Vagina (tissue), 2 donors: ENCODE results near the gene TPRG1L. TPM values are rescaled to one million over a fixed set of nuclear protein-coding genes. Genes with fewer than 3 reads are reported as not detected.

ENCODE experiments used
- DNase-seq, 2 donors: peaks; one replicate each; pipeline ENCODE4 v3.0.0-alpha.2; 2017; ENCODE audit errors: extremely low spot score in 2 of 2
- H3K27ac ChIP-seq: fragments of 200-600 bp; sonication (generic); one replicate; pipeline ENCODE4 v1.5.1; 2019
- H3K27me3 ChIP-seq: fragments of 200-600 bp; sonication (generic); one replicate; pipeline ENCODE4 v1.5.1; 2019
- H3K36me3 ChIP-seq, 2 donors: fragments of 200-600 bp; sonication (generic); one replicate each; pipeline ENCODE4 v1.5.1; 2017 to 2019
- H3K4me1 ChIP-seq: fragments of 200-600 bp; sonication (generic); one replicate; pipeline ENCODE4 v1.5.1; 2019
- H3K4me3 ChIP-seq, 2 donors: fragments of 200-600 bp; sonication (generic); 1 replicate in 1 of 2; 2 replicates in 1 of 2; pipeline ENCODE4 v1.5.1; 2016 to 2019
- H3K9me3 ChIP-seq: fragments of 200-600 bp; sonication (generic); one replicate; pipeline ENCODE4 v1.5.1; 2019
- CTCF ChIP-seq, 3 experiments: fragments of 450-650 bp in 2 of 3; fragments of 200-600 bp in 1 of 3; sonication (generic) in 1 of 3; IDR thresholded peaks; one replicate each; pipeline ENCODE4 v1.5.1; 2017 to 2019; ENCODE audit warnings: antibody characterized with exemption in 3 of 3, mild to moderate bottlenecking in 2 of 3, moderate library complexity in 2 of 3
- POLR2A ChIP-seq, 2 donors: fragments of 450-650 bp; IDR thresholded peaks; one replicate each; pipeline ENCODE4 v1.6.1; 2017; ENCODE audit warnings: antibody characterized with exemption in 2 of 2, mild to moderate bottlenecking in 2 of 2, moderate library complexity in 2 of 2
- POLR2AphosphoS5 ChIP-seq, 2 donors: sonication (generic); formaldehyde crosslinking; IDR thresholded peaks; one replicate each; pipeline ENCODE4 v1.9.0; 2017; ENCODE audit warnings: antibody characterized with exemption in 2 of 2, mild to moderate bottlenecking in 2 of 2, low read depth in 1 of 2; ENCODE audit not compliant: insufficient read depth in 1 of 2
- intact Hi-C: fragments of 100-400 bp; cut with DNase I; formaldehyde crosslinking; loops from one replicate; pipeline ENCODE4 v1.15.1; 2023
- total RNA-seq: library from RNA; depleted of rRNA; stranded (reverse); fragments of >200 nt; gene quantifications from one replicate; pipeline ENCODE4 v1.2.3, GENCODE V29; 2016

TPRG1L gene
- total RNA-seq, 1 donor from 2014 or later, result 44.9 TPM

GRCh38 chr1:3642919-3643675 is 18.3 kb downstream of the TPRG1L start:
- H3K27ac ChIP-seq, result no peak overlapping the region
- intact Hi-C loops, result no loop called here
- no peaks in the 10 kb centered on the region for H3K27me3 ChIP-seq
- no peak overlapping the region for H3K4me3 ChIP-seq
- H3K4me1 ChIP-seq, result no peaks in the 10 kb centered on the region
- H3K36me3 ChIP-seq, result peaks cover 0 to 10% of the 10 kb centered on the region in 2 donors
- no peak for DNase-seq
- no peaks in the 10 kb centered on the region for H3K9me3 ChIP-seq
- TF ChIP-seq CTCF (IDR thresholded peaks at IDR 0.05), result no peak
- TF ChIP-seq POLR2A (IDR thresholded peaks at IDR 0.05), result no peak
- TF ChIP-seq POLR2AphosphoS5 (IDR thresholded peaks at IDR 0.05; ENCODE audit: insufficient read depth in 1 of 2, low read depth in 1 of 2), result no peak

- no peak for DNase-seq
- no peak for TF ChIP-seq POLR2A (IDR thresholded peaks at IDR 0.05)
- no peak for TF ChIP-seq CTCF (IDR thresholded peaks at IDR 0.05)
- no peak for TF ChIP-seq POLR2AphosphoS5 (IDR thresholded peaks at IDR 0.05; ENCODE audit: insufficient read depth in 1 of 2, low read depth in 1 of 2)
- no peaks in the 10 kb centered on the region for H3K36me3 ChIP-seq
Measured at GRCh38 chr1:3644273-3644672, 19.5 kb downstream of the TPRG1L start.

GRCh38 chr1:3645247-3645646 is 20.4 kb downstream of the TPRG1L start:
- Histone ChIP-seq H3K4me1 (peaks cover 14% of the 10 kb centered on the region), H3K9me3 (no peaks in the 10 kb centered on the region), H3K27me3 (no peaks in the 10 kb centered on the region), H3K36me3 (no peaks in the 10 kb centered on the region), H3K27ac (no peak overlapping the region), H3K4me3 (no peak overlapping the region)
- TF ChIP-seq POLR2A (IDR thresholded peaks at IDR 0.05), result no peak
- TF ChIP-seq POLR2AphosphoS5 (IDR thresholded peaks at IDR 0.05; ENCODE audit: insufficient read depth in 1 of 2, low read depth in 1 of 2), result no peak
- no peak for TF ChIP-seq CTCF (IDR thresholded peaks at IDR 0.05)
- intact Hi-C loops, result no loop called here
- DNase-seq, result no peak

More at GRCh38 chr1:3644273-3644672, 19.5 kb downstream of the TPRG1L start:
- Histone ChIP-seq H3K4me3 (no peak overlapping the region), H3K4me1 (peaks cover 11% of the 10 kb centered on the region), H3K9me3 (no peaks in the 10 kb centered on the region), H3K27me3 (no peaks in the 10 kb centered on the region), H3K27ac (no peak overlapping the region)
- intact Hi-C loops, result no loop called here

- H3K9me3 ChIP-seq, result no peaks in the 10 kb centered on the region
- intact Hi-C loops, result no loop called here
Measured at GRCh38 chr1:3645666-3646355, 21.0 kb downstream of the TPRG1L start.

More at GRCh38 chr1:3645666-3646355, 21.0 kb downstream of the TPRG1L start:
- no peak for DNase-seq
- H3K4me3 ChIP-seq, result no peak overlapping the region
- H3K36me3 ChIP-seq, result no peaks in the 10 kb centered on the region
- TF ChIP-seq CTCF (IDR thresholded peaks at IDR 0.05) (no peak), POLR2A (IDR thresholded peaks at IDR 0.05) (no peak), POLR2AphosphoS5 (IDR thresholded peaks at IDR 0.05; ENCODE audit: insufficient read depth in 1 of 2, low read depth in 1 of 2) (no peak)
- no peak overlapping the region for H3K27ac ChIP-seq
- peaks cover 3% of the 10 kb centered on the region for H3K27me3 ChIP-seq
- peaks cover 20% of the 10 kb centered on the region for H3K4me1 ChIP-seq
